Fibroblast of lung (primary cell): Measurements from ENCODE around the gene MXD1.

Experiments used
- CTCF ChIP-seq, 2 donors: IDR thresholded peaks in 1 of 2; conservative IDR thresholded peaks in 1 of 2; 1 replicate in 1 of 2; 2 replicates in 1 of 2; pipeline ENCODE4 v1.5.1; 2011 to 2012; ENCODE audit warnings: low read length in 2 of 2, control low read depth in 1 of 2, inconsistent platforms in 1 of 2, low read depth in 1 of 2, mild to moderate bottlenecking in 1 of 2
- EZH2 ChIP-seq: IDR thresholded peaks from 2 replicates; pipeline ENCODE4 v1.5.1; 2012; ENCODE audit warnings: low read length, control low read depth, mild to moderate bottlenecking; ENCODE audit errors: missing control alignments

DNA sequence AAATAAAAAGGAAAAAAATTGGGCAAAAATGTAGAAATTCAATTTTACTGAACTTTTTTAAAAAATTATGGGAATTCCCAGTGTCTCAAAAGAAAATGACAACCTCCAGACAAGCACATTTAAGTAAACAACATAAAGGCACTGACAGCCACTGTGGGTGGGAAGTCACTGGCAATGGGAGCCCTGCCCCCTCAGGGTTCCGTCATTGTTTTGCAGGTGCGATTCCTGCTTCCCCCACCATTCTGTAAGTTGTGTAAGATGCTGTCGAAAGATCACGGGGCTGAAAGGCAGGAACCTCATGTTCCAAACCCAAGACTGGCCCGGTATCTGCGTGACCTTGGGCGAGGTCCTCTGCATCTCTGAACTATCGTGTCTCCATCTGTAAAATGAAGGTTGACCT lies 62.3 kb downstream of the MXD1 start:
- no peak for TF ChIP-seq CTCF (conservative IDR thresholded peaks at IDR 0.05 in 1 of 2, IDR thresholded peaks at IDR 0.05 in 1 of 2; ENCODE audit: low read depth in 1 of 2, low read length in 2 of 2)
- TF ChIP-seq EZH2 = no peak
